Neuronal stem cell (in vitro differentiated cells): ENCODE results near the gene PRR29.

ENCODE experiments used
- DNase-seq: peaks from one replicate; pipeline ENCODE4 v3.0.0-alpha.2; 2013; ENCODE audit warnings: low spot score
- H2AFZ ChIP-seq: one replicate; pipeline ENCODE4 v1.6.1; 2013; ENCODE audit warnings: mild to moderate bottlenecking, low read length, inconsistent platforms
- H2AK5ac ChIP-seq: 2 replicates; pipeline ENCODE4 v1.6.1; 2013; ENCODE audit warnings: low read depth, mild to moderate bottlenecking, inconsistent platforms, low read length, moderate library complexity, mixed read lengths
- H2BK120ac ChIP-seq: 2 replicates; pipeline ENCODE4 v1.6.1; 2013; ENCODE audit warnings: low read depth, mild to moderate bottlenecking, inconsistent platforms, low read length, moderate library complexity, mixed read lengths
- H2BK12ac ChIP-seq: one replicate; pipeline ENCODE4 v1.6.1; 2013; ENCODE audit warnings: low read length, inconsistent platforms
- H2BK15ac ChIP-seq: 2 replicates; pipeline ENCODE4 v1.6.1; 2013; ENCODE audit warnings: mild to moderate bottlenecking, low read length, inconsistent platforms, mixed read lengths
- H2BK5ac ChIP-seq: one replicate; pipeline ENCODE4 v1.6.1; 2013; ENCODE audit warnings: inconsistent platforms, mild to moderate bottlenecking, low read length, moderate library complexity
- H3K14ac ChIP-seq: one replicate; pipeline ENCODE4 v1.6.1; 2013; ENCODE audit warnings: low read length, inconsistent platforms
- H3K18ac ChIP-seq: 2 replicates; pipeline ENCODE4 v1.6.1; 2013; ENCODE audit warnings: low read length, inconsistent platforms
- H3K23ac ChIP-seq: 2 replicates; pipeline ENCODE4 v1.6.1; 2013; ENCODE audit warnings: low read depth, mild to moderate bottlenecking, mixed read lengths, low read length, inconsistent platforms; ENCODE audit not compliant: poor library complexity
- H3K27ac ChIP-seq: replicated peaks from 3 replicates; pipeline ENCODE4 v1.5.1; 2013; ENCODE audit warnings: low read length, inconsistent platforms
- H3K27me3 ChIP-seq, 3 experiments: 2 replicates each; pipeline ENCODE4 v1.6.1; 2013; ENCODE audit warnings: low read length in 3 of 3, mild to moderate bottlenecking in 2 of 3, inconsistent platforms in 1 of 3, low read depth in 1 of 3, mixed read lengths in 1 of 3, moderate library complexity in 1 of 3; ENCODE audit not compliant: control insufficient read depth in 3 of 3, insufficient read depth in 3 of 3
- H3K36me3 ChIP-seq, 2 donors: replicated peaks in 1 of 2; 2 replicates each; pipeline ENCODE4 v1.6.1; 2013; ENCODE audit warnings: low read length in 2 of 2; ENCODE audit not compliant: control insufficient read depth in 2 of 2, insufficient read depth in 2 of 2
- H3K4ac ChIP-seq: 2 replicates; pipeline ENCODE4 v1.6.1; 2013; ENCODE audit warnings: inconsistent platforms, mild to moderate bottlenecking, low read length, moderate library complexity
- H3K4me1 ChIP-seq, 2 donors: 1 replicate in 1 of 2; 2 replicates in 1 of 2; pipeline ENCODE4 v1.6.1; 2013; ENCODE audit warnings: low read length in 2 of 2, low read depth in 1 of 2; ENCODE audit not compliant: control insufficient read depth in 2 of 2, insufficient read depth in 1 of 2
- H3K4me2 ChIP-seq: one replicate; pipeline ENCODE4 v1.6.1; 2013; ENCODE audit warnings: mild to moderate bottlenecking, low read length, inconsistent platforms; ENCODE audit not compliant: insufficient read depth, poor library complexity, severe bottlenecking
- H3K4me3 ChIP-seq, 2 donors: 2 replicates each; pipeline ENCODE4 v1.5.1; 2013; ENCODE audit warnings: low read length in 2 of 2, mild to moderate bottlenecking in 2 of 2, inconsistent platforms in 1 of 2, moderate library complexity in 1 of 2
- H3K79me1 ChIP-seq: one replicate; pipeline ENCODE4 v1.6.1; 2013; ENCODE audit warnings: low read depth, mild to moderate bottlenecking, inconsistent platforms, low read length, moderate library complexity
- H3K9ac ChIP-seq: one replicate; pipeline ENCODE4 v1.6.1; 2013; ENCODE audit warnings: mild to moderate bottlenecking, low read depth, low read length, inconsistent platforms; ENCODE audit not compliant: poor library complexity
- H3K9me3 ChIP-seq, 2 donors: replicated peaks in 1 of 2; 2 replicates each; pipeline versions ENCODE3 to v1.6.1; 2013; ENCODE audit warnings: low read length in 2 of 2, mild to moderate bottlenecking in 2 of 2, inconsistent platforms in 1 of 2, low read depth in 1 of 2, mixed read lengths in 1 of 2, moderate library complexity in 1 of 2; ENCODE audit not compliant: control insufficient read depth in 2 of 2, insufficient read depth in 1 of 2
- H4K8ac ChIP-seq: one replicate; pipeline ENCODE4 v1.6.1; 2013; ENCODE audit warnings: low read depth, mild to moderate bottlenecking, inconsistent platforms, low read length, moderate library complexity
- H4K91ac ChIP-seq: one replicate; pipeline ENCODE4 v1.6.1; 2013; ENCODE audit warnings: low read length, low read depth, mild to moderate bottlenecking, inconsistent platforms; ENCODE audit not compliant: poor library complexity
- whole genome bisulfite sequencing, 2 donors: extraction: QIAGEN DNeasy Blood & Tissue Kit; methylation state at CpG; one replicate each; pipeline ENCODE4 v1.1.7; 2013; ENCODE audit warnings: missing lambda C conversion rate in 2 of 2, mixed read lengths in 1 of 2; ENCODE audit not compliant: insufficient read length in 2 of 2, insufficient replicate concordance in 1 of 2; ENCODE audit errors: extremely low coverage in 2 of 2; 5-methylcytosine and 5-hydroxymethylcytosine counted together

The PRR29 gene

GRCh38 chr17:64001763-64002529, 3.8 kb downstream of the PRR29 start:
- H2AK5ac ChIP-seq: peak overlapping the region; percentile 45
- no peak overlapping the region for H2BK12ac ChIP-seq
- peaks cover 0 to 11% of the 10 kb centered on the region in 2 donors for H3K4me1 ChIP-seq
- H2BK15ac ChIP-seq: peak overlapping the region; percentile 31
- peak overlapping the region; percentile 6 for H2BK5ac ChIP-seq
- H4K8ac ChIP-seq: peak overlapping the region; percentile 27
- no peak for DNase-seq
- H2AFZ ChIP-seq: no peak overlapping the region
- no peak overlapping the region for H3K9ac ChIP-seq
- H3K23ac ChIP-seq: no peak overlapping the region
- H3K4me3 ChIP-seq: no peak overlapping the region
- H3K79me1 ChIP-seq: no peaks in the 10 kb centered on the region
- H3K27me3 ChIP-seq: peaks cover 0 to 23% (median 16%) of the 10 kb centered on the region in 3 experiments
- H3K36me3 ChIP-seq: no peaks in the 10 kb centered on the region
- no CpG with 5 or more reads among the region's 14 CpGs for WGBS, 2 donors
- peaks cover 0 to 2% of the 10 kb centered on the region in 2 donors for H3K9me3 ChIP-seq
- H3K4me2 ChIP-seq: no peak overlapping the region
- H3K27ac ChIP-seq: no peak overlapping the region
- H2BK120ac ChIP-seq: no peak overlapping the region
- peak overlapping the region; percentile 17 for H3K18ac ChIP-seq
- H3K4ac ChIP-seq: no peak overlapping the region
- H3K14ac ChIP-seq: no peak overlapping the region
- no peak overlapping the region for H4K91ac ChIP-seq

- H2BK12ac ChIP-seq: no peak overlapping the region
- no peak overlapping the region for H3K9ac ChIP-seq
- DNase-seq: no peak
- H3K36me3 ChIP-seq: no peaks in the 10 kb centered on the region
- H2BK5ac ChIP-seq: peak overlapping the region; percentile 6
- no peaks in the 10 kb centered on the region for H3K79me1 ChIP-seq
- H2BK120ac ChIP-seq: no peak overlapping the region
- peak overlapping the region; percentile 77 for H3K23ac ChIP-seq
- H3K27me3 ChIP-seq: peaks cover 0 to 20% (median 10%) of the 10 kb centered on the region in 3 experiments
- H2BK15ac ChIP-seq: no peak overlapping the region
- no CpG with 5 or more reads among the region's 22 CpGs for WGBS, 2 donors
- peaks cover 0 to 8% of the 10 kb centered on the region in 2 donors for H3K4me1 ChIP-seq
- H4K91ac ChIP-seq: no peak overlapping the region
- H3K4me3 ChIP-seq: no peak overlapping the region
- H3K27ac ChIP-seq: no peak overlapping the region
- no peak overlapping the region for H2AFZ ChIP-seq
- no peak overlapping the region for H3K4ac ChIP-seq
- H4K8ac ChIP-seq: no peak overlapping the region
- peak overlapping the region; percentile 28 for H3K14ac ChIP-seq
- H3K4me2 ChIP-seq: no peak overlapping the region
- peak overlapping the region; percentile 77 for H3K18ac ChIP-seq
- peak overlapping the region; percentile 61 for H2AK5ac ChIP-seq
- peaks cover 0 to 2% of the 10 kb centered on the region in 2 donors for H3K9me3 ChIP-seq
Measured at GRCh38 chr17:64002658-64003525, 4.7 kb downstream of the PRR29 start.

GRCh38 chr17:64003526-64004121, 5.5 kb downstream of the PRR29 start:
- no peak overlapping the region for H3K27ac ChIP-seq
- no peaks in the 10 kb centered on the region for H3K79me1 ChIP-seq
- WGBS, 2 donors: no CpG with 5 or more reads among the region's 13 CpGs
- H3K9me3 ChIP-seq: peaks cover 0 to 2% of the 10 kb centered on the region in 2 donors
- no peak overlapping the region for H2BK12ac ChIP-seq
- DNase-seq: no peak
- no peak overlapping the region for H3K4ac ChIP-seq
- peak overlapping the region; percentile 6 for H2BK5ac ChIP-seq
- H3K36me3 ChIP-seq: no peaks in the 10 kb centered on the region
- H4K8ac ChIP-seq: no peak overlapping the region
- no peak overlapping the region for H3K14ac ChIP-seq
- H3K4me3 ChIP-seq: no peak overlapping the region
- H2AK5ac ChIP-seq: no peak overlapping the region
- peaks cover 0 to 22% (median 10%) of the 10 kb centered on the region in 3 experiments for H3K27me3 ChIP-seq
- peaks cover 0 to 8% of the 10 kb centered on the region in 2 donors for H3K4me1 ChIP-seq
- no peak overlapping the region for H4K91ac ChIP-seq
- H2BK15ac ChIP-seq: no peak overlapping the region
- H3K18ac ChIP-seq: peak overlapping the region; percentile 27
- no peak overlapping the region for H3K23ac ChIP-seq
- H2BK120ac ChIP-seq: no peak overlapping the region
- H2AFZ ChIP-seq: no peak overlapping the region
- no peak overlapping the region for H3K4me2 ChIP-seq
- H3K9ac ChIP-seq: no peak overlapping the region
